Stimulated activated CD8-positive, alpha-beta memory T cell treated with anti-CD3 and anti-CD28 coated beads, Interleukin-12 subunit alpha, Interleukin-12 subunit beta, amount 100 ng/mL, for 24 hours (primary cell): ENCODE measurements around the gene MAMDC4.
"Not testable (repeated sequence)": the region's sequence is repeated elsewhere in the genome, so short reads cannot be mapped to it uniquely, and the experiment has no call there.

Source experiments
- DNase-seq: peaks from one replicate; pipeline ENCODE4 v3.0.0-alpha.2; 2020; ENCODE audit errors: extremely low read depth

The MAMDC4 gene

DNA sequence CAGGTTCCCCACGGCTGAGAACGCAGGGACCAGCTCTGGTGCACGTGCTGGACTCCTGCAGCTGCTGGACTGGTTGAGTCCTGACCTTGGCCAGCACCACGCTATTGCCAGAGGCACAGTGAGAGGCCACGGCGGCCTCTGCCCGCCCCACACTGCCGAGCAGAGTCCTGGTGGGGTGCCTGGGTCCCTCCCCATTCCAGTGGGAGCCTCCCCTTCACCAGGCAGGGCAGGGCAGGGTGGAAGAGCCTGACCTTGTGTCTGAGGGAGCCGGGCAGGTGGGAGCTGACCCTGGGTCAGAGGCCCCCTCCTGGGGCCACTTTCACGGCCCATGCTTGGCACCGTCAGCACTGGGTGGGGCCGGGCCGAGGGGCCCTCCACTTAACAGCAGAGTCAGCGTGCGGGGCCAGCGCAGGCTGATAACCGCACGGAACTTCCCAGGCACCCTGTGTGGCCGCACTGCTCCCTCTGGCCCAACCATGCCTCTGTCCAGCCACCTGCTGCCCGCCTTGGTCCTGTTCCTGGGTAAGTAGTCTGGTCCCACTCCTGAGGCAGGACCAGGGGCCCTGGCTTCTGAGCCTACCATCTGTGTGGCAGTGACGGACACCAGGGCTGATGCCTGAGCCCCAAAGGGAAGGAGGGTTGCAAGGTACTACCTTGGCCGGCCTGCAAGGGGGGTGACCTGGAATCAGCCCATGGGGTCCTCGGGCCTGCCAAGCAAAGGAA, at the start of gene MAMDC4:
TSS of gene MAMDC4 (plus strand) at position 406 of the 723 bp plus-strand sequence. CDS start at position 477, 71 bp downstream.
- no peak for DNase-seq

GRCh38 chr9:136803009-136803550, 49.1 kb upstream of the MAMDC4 start:
- not testable (repeated sequence) for DNase-seq

DNA sequence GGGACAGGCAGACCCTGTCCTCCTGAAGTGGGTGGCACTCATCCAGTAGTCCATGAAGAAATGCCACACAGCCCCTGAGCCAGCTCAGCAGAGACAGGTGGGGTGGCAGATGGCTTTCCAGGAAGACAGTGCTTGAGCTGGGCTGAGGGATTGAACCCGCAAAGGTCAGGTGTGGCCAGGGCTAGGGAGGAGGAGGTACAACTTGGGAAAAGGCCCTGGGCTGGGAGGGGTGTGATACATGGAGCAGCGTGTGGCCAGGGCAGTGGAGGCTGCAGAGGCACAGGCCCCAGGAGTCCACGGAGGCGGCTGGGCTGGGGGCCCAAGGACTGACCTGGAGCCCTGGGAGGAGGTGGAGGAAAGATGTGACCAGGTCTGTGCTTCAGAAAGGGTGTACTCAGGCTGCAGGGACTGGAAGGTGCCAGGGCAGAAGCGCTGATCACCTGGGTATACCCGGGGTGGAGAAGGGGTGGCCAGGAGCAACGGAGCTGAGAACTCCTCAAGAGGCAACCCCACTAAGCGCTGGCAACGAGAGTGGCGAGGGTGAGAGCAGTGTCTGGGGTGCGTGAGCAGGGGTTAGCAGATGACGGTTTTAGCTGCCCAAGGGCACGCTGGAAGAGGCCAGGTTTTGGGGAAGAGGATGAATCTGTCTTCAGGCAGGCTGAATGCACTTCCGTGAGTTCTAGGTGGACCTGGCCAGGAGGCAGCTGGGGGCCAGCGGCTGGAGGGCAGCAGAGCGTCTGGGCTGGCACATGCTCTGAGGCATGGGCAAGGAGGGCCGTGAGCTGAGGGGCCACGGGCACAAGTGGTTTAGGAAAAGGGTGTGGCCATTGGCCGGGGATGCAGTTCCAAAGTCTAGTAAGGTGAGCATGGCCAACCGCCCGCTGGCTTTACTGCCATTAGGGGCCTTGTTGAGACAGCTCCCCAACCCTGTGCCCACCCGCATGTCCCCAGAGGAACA, 48.3 kb upstream of the MAMDC4 start:
- no peak for DNase-seq

GRCh38 chr9:136804509-136805206, 47.5 kb upstream of the MAMDC4 start:
- DNase-seq, result no peak

- no peak for DNase-seq
Observed at GRCh38 chr9:136805207-136805740, 46.9 kb upstream of the MAMDC4 start.

- no peak for DNase-seq
Observed at GRCh38 chr9:136806067-136806466, 46.1 kb upstream of the MAMDC4 start.

DNA sequence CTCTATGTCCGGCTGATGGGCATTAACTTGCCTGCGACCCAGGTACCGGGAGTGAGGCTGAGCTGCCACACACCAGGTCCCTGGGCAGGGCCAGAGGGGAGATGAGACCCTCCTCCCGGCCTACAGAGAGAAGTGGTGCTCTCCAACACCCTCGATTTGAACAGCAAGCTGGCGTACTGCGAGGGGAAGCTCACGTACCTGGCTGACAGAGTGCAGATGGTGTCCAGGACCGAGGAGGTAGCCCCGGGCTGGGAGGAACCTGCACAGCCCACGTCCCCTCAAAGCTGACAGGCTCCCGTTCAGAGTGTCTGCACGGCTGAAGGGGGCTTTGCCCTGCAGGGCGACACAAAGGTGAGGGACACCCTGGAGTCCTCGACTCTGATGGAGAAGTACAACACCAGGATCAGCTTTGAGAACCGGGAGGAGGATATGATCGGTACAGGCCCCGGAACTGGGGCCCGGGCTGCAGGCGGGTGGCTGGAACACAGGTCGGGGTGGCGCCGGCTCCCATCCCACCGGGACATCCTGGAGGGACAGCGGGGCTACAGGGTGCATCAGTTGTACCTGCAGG, 45.4 kb upstream of the MAMDC4 start:
- DNase-seq, result no peak

DNA sequence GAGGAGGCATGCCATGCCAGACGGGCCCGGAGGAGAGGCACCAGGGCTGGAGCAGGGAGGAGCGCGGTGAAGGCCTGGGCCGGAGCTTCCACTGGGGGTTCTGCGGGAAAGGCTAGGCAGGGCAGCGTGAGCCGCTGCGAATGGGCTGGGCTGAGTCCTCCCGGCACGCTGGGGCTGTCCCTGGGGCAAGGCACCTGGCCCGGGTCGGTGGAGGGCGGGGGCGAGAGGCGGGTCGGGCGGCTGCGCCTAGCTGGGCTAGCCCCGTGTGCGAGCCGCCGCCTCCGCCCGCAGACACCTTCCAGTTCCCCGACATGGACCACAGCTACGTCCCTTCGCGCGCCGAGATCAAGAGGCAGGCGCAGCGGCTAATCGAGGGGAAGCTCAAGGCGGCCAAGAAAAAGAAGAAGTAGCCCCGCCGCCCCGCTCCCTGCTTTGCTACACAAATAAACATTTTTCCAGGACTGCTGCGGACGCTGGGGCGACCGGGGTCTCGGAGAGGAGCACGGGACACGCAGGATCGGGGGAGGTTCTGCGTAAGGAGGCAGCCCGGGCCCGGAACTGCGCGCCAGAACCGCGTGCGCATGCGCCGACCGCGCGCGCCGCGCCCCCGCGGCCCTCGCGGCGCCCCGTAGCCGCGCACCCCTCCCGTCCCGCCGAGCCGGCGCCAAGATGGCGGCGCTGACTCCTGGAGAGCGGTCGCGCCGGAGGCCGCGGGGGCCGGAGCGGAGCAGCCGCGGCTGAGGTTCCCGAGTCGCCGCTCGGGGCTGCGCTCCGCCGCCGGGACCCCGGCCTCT, 44.7 kb upstream of the MAMDC4 start, which contains the start of gene RABL6:
TSS of gene RABL6 (plus strand) at position 668 of the 794 bp plus-strand sequence. CDS start 249 bp downstream, outside the sequence.
- peak; percentile 58 for DNase-seq

- DNase-seq, result no peak
Observed at GRCh38 chr9:136808075-136808805, 43.9 kb upstream of the MAMDC4 start.

DNA sequence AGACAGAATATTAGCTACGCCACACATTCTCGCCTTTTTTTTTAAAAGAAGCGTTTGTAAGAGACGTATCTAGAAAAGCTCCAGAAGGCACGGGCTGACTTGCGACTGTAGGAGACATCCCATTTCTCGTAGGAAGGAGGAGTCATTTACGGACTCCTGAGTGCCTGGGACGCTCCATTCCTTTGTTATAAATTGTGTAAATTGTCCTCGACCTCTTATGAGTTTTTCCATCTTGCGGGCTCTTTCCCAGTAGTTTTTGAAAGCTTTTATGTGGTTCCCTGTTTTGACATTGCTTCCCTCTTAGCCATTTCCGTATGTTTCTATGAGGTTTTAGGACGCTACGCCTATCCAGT, 43.4 kb upstream of the MAMDC4 start:
- DNase-seq, result no peak

DNA sequence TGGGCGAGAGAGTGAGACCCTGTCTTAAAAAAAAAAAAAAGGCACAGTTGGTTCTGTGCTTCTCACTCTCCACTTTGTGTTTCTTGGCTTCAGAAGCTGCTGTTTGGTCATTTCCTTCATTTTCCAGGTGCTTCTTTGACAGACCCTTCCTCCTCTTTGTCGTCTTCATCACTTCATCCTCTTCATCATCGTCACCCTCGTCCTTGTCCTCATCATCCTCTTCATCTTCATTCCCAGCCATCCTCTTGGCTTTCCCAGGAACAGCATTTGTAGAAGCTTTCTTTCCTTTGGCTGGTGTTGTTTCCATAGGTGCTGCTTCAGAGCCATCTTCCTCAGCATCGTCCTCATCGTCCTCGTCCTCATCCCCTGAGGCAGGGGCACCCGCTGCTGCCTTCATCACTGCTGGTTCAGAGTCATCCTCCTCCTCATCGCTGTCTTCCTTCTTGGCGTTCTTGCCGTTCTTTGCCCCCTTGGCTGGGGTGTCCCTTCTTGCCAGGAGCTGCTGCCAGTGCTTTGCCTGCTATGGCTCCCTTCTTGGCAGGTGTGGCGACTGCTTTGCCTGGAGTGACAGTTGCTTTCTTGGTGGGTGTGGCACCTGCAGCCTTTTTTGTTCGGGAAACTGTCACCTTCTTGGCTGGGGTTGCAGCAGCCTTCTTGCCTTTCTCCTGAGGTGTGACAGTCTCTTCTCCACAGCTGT, 37.3 kb upstream of the MAMDC4 start:
- DNase-seq, result no peak

GRCh38 chr9:136815422-136815782, 36.7 kb upstream of the MAMDC4 start:
- no peak for DNase-seq

GRCh38 chr9:136820971-136821825, 30.9 kb upstream of the MAMDC4 start:
- no peak for DNase-seq

DNA sequence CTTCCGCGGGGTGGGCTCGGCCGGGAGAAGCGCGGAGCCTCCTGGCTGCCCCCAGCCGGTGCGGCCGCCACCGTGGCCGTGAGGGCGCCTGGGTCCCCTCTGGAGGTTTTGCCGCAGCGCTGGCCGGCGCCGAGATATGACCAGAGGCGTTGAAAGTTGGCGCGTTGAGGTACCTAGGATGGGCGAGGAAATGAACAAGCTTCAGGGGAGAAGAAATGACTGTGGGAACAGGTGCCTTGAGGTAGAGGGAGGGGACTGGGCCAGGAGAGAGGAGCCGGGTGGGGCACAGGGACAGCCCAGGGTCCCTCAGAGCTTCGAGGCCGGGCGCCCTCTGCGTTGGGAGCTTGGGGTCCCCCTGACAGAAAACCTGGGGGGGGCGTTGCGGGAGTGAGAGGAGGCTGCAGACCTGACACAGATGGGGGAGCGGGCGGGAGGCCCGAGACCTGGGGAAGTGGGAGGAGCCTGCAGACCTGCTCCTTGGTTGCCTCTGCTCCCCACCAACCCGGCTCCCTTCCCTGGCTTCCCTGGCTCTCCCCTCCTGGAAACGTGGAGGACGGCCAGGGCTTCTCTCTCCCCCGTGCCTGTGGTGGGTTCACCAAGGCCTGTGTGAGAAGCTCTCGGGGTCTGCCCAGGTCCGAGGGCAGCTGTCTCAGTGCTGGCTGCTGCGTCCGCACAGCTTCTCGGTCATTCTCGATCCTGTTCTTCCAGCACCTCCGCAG, 30.2 kb upstream of the MAMDC4 start:
- DNase-seq, result no peak

GRCh38 chr9:136823136-136824046, 28.8 kb upstream of the MAMDC4 start:
- DNase-seq, result no peak

DNA sequence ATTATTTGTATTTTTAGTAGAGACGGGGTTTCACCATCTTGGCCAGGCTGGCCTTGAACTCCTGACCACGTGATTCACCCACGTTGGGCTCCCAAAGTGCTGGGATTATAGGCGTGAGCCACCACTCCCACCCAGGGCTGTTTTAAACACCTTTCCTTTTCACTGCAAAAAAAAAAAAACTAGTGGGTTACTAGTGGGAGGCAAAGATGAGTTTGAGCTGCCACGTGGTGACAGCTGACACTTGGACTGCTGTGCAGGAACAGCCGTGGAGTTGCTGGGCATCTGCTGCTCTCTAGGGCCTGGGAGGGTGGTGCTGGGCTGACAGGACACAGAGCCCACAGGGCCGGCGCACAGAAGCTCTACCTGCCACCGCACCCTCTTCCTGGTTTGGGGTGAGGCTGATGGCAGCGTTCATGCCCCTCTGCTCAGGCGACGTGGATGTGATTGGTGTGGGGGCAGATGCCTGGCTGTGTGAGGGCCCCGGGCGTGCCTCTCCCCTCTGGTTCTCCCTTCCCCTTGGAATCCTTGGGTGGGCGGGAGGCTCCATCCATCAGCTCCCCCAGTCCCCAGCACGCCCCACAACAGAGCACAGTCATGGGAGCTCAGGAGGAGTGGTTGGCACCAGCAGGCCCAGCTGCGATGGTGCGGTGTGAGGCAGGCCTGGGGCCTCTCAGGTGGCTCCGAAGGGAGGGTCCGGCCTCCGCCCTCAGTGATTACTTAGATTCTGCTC, 27.5 kb upstream of the MAMDC4 start:
- no peak for DNase-seq
